Dendritic cell treated with granulocyte-macrophage colony-stimulating factor and Interleukin-4, amounts not matched to agents 40 ng/mL and 50 ng/mL, for 4 days (primary cell): ENCODE results near the gene SLC15A4.

Experiments
- H3K27ac Mint-ChIP-seq: one replicate; pipeline ENCODE4 v1.8.0; 2022; ENCODE audit warnings: mild to moderate bottlenecking, mixed read lengths
- H3K27me3 Mint-ChIP-seq: one replicate; pipeline ENCODE4 v1.8.0; 2022; ENCODE audit warnings: mild to moderate bottlenecking, mixed read lengths
- H3K36me3 Mint-ChIP-seq: one replicate; pipeline ENCODE4 v1.8.0; 2022; ENCODE audit warnings: low read depth, mixed read lengths
- H3K4me1 Mint-ChIP-seq: one replicate; pipeline ENCODE4 v1.8.0; 2022; ENCODE audit warnings: low read depth, mixed read lengths
- H3K4me3 Mint-ChIP-seq: one replicate; pipeline ENCODE4 v1.8.0; 2022; ENCODE audit warnings: mild to moderate bottlenecking, moderate library complexity, mixed read lengths
- H3K9me3 Mint-ChIP-seq: one replicate; pipeline ENCODE4 v1.8.0; 2022; ENCODE audit warnings: mixed read lengths
- intact Hi-C: fragments of 100-400 bp; cut with micrococcal nuclease; formaldehyde crosslinking; loops from one replicate; pipeline ENCODE4 v1.15.0; 2022

The SLC15A4 gene

GRCh38 chr12:128800606-128801005 is 23.2 kb downstream of the SLC15A4 start:
- intact Hi-C loops: no loop called here
- no peaks in the 10 kb centered on the region for H3K9me3 Mint-ChIP-seq
- H3K4me3 Mint-ChIP-seq: no peak overlapping the region
- no peaks in the 10 kb centered on the region for H3K27me3 Mint-ChIP-seq
- peaks cover 36% of the 10 kb centered on the region for H3K4me1 Mint-ChIP-seq
- H3K36me3 Mint-ChIP-seq: peaks cover 91% of the 10 kb centered on the region
- H3K27ac Mint-ChIP-seq: no peak overlapping the region

GRCh38 chr12:128798571-128799341 is 25.0 kb downstream of the SLC15A4 start:
- Mint-ChIP-seq H3K36me3 (peaks cover 96% of the 10 kb centered on the region), H3K27me3 (no peaks in the 10 kb centered on the region), H3K9me3 (no peaks in the 10 kb centered on the region), H3K4me3 (no peak overlapping the region), H3K4me1 (peaks cover 54% of the 10 kb centered on the region), H3K27ac (no peak overlapping the region)
- intact Hi-C loops: no loop called here

GRCh38 chr12:128797119-128798118 is 26.3 kb downstream of the SLC15A4 start:
- Mint-ChIP-seq H3K36me3 (peaks cover 96% of the 10 kb centered on the region), H3K27me3 (no peaks in the 10 kb centered on the region), H3K9me3 (no peaks in the 10 kb centered on the region), H3K27ac (no peak overlapping the region), H3K4me1 (peaks cover 56% of the 10 kb centered on the region), H3K4me3 (no peak overlapping the region)
- intact Hi-C loops: no loop called here

GRCh38 chr12:128796439-128797118 is 27.2 kb downstream of the SLC15A4 start:
- peaks cover 60% of the 10 kb centered on the region for H3K4me1 Mint-ChIP-seq
- peaks cover 100% of the 10 kb centered on the region for H3K36me3 Mint-ChIP-seq
- H3K9me3 Mint-ChIP-seq: no peaks in the 10 kb centered on the region
- H3K4me3 Mint-ChIP-seq: no peak overlapping the region
- H3K27ac Mint-ChIP-seq: no peak overlapping the region
- no peaks in the 10 kb centered on the region for H3K27me3 Mint-ChIP-seq
- intact Hi-C loops: no loop called here

- no peak overlapping the region for H3K27ac Mint-ChIP-seq
- intact Hi-C loops: no loop called here
- no peaks in the 10 kb centered on the region for H3K9me3 Mint-ChIP-seq
- H3K4me3 Mint-ChIP-seq: no peak overlapping the region
- H3K4me1 Mint-ChIP-seq: peaks cover 68% of the 10 kb centered on the region
- H3K27me3 Mint-ChIP-seq: no peaks in the 10 kb centered on the region
- H3K36me3 Mint-ChIP-seq: peaks cover 100% of the 10 kb centered on the region
Observed at GRCh38 chr12:128795530-128796361, 28.0 kb downstream of the SLC15A4 start.

GRCh38 chr12:128794661-128795529 is 28.9 kb downstream of the SLC15A4 start:
- peaks cover 2% of the 10 kb centered on the region for H3K27me3 Mint-ChIP-seq
- peaks cover 76% of the 10 kb centered on the region for H3K4me1 Mint-ChIP-seq
- no peaks in the 10 kb centered on the region for H3K9me3 Mint-ChIP-seq
- no peak overlapping the region for H3K4me3 Mint-ChIP-seq
- peaks cover 98% of the 10 kb centered on the region for H3K36me3 Mint-ChIP-seq
- intact Hi-C loops: loop anchor here (5.0 kb wide), 1 partner anchor 47 kb away; no protein-coding TSS in a partner anchor
- no peak overlapping the region for H3K27ac Mint-ChIP-seq

- Mint-ChIP-seq H3K4me1 (peaks cover 83% of the 10 kb centered on the region), H3K9me3 (no peaks in the 10 kb centered on the region), H3K4me3 (no peak overlapping the region), H3K27me3 (peaks cover 2% of the 10 kb centered on the region), H3K27ac (peak overlapping the region; percentile 49), H3K36me3 (peaks cover 86% of the 10 kb centered on the region)
- intact Hi-C loops: loop anchor here (5.0 kb wide), 1 partner anchor 49 kb away; no protein-coding TSS in a partner anchor
Observed at GRCh38 chr12:128793701-128794100, 30.1 kb downstream of the SLC15A4 start.

GRCh38 chr12:128792881-128793280 is 30.9 kb downstream of the SLC15A4 start:
- no peak overlapping the region for H3K27ac Mint-ChIP-seq
- intact Hi-C loops: loop anchor here (5.0 kb wide), 1 partner anchor 49 kb away; no protein-coding TSS in a partner anchor
- peaks cover 4% of the 10 kb centered on the region for H3K27me3 Mint-ChIP-seq
- H3K36me3 Mint-ChIP-seq: peaks cover 78% of the 10 kb centered on the region
- no peaks in the 10 kb centered on the region for H3K9me3 Mint-ChIP-seq
- no peak overlapping the region for H3K4me3 Mint-ChIP-seq
- H3K4me1 Mint-ChIP-seq: peaks cover 87% of the 10 kb centered on the region

- H3K4me1 Mint-ChIP-seq: peaks cover 84% of the 10 kb centered on the region
- peak overlapping the region; percentile 48 for H3K27ac Mint-ChIP-seq
- H3K4me3 Mint-ChIP-seq: no peak overlapping the region
- no peaks in the 10 kb centered on the region for H3K9me3 Mint-ChIP-seq
- peaks cover 73% of the 10 kb centered on the region for H3K36me3 Mint-ChIP-seq
- H3K27me3 Mint-ChIP-seq: peaks cover 4% of the 10 kb centered on the region
- intact Hi-C loops: loop anchor here (5.0 kb wide), 1 partner anchor 50 kb away; no protein-coding TSS in a partner anchor
Observed at GRCh38 chr12:128792398-128792797, 31.4 kb downstream of the SLC15A4 start.

GRCh38 chr12:128791395-128792322 is 32.1 kb downstream of the SLC15A4 start:
- Mint-ChIP-seq H3K4me1 (peaks cover 78% of the 10 kb centered on the region), H3K36me3 (peaks cover 66% of the 10 kb centered on the region), H3K9me3 (no peaks in the 10 kb centered on the region), H3K27ac (peak overlapping the region; percentile 48), H3K27me3 (peaks cover 4% of the 10 kb centered on the region), H3K4me3 (no peak overlapping the region)
- intact Hi-C loops: loop anchor here (5.0 kb wide), 1 partner anchor 51 kb away; no protein-coding TSS in a partner anchor

GRCh38 chr12:128790653-128791373 is 32.9 kb downstream of the SLC15A4 start:
- Mint-ChIP-seq H3K4me3 (no peak overlapping the region), H3K4me1 (peaks cover 69% of the 10 kb centered on the region), H3K9me3 (no peaks in the 10 kb centered on the region), H3K36me3 (peaks cover 57% of the 10 kb centered on the region), H3K27ac (no peak overlapping the region), H3K27me3 (peaks cover 4% of the 10 kb centered on the region)
- intact Hi-C loops: loop anchor here (5.0 kb wide), 1 partner anchor 51 kb away; no protein-coding TSS in a partner anchor
